K562 (cell line): ENCODE data around the gene SPEG. TPM values are rescaled to one million over a fixed set of nuclear protein-coding genes. Genes with fewer than 3 reads are reported as not detected.

Source experiments
- AFF1 ChIP-seq, 2 experiments: fragments of 450-650 bp; IDR thresholded peaks; 2 replicates each; pipeline ENCODE4 v1.6.1; 2018; ENCODE audit warnings: mild to moderate bottlenecking in 2 of 2, low read depth in 1 of 2; ENCODE audit not compliant: partially characterized antibody in 2 of 2
- ARID4B ChIP-seq: sonication (generic); formaldehyde crosslinking; IDR thresholded peaks from 2 replicates; pipeline ENCODE4 v1.8.0; 2022; ENCODE audit warnings: mild to moderate bottlenecking, missing genetic modification reagents
- NELFE ChIP-seq: IDR thresholded peaks from 2 replicates; pipeline ENCODE4 v1.6.1; 2011; ENCODE audit warnings: mild to moderate bottlenecking; ENCODE audit not compliant: insufficient read depth, insufficient read length
- PBX2 ChIP-seq, 2 experiments: IDR thresholded peaks in 1 of 2; conservative IDR thresholded peaks in 1 of 2; 2 replicates each; pipeline ENCODE4 v1.6.1; 2016; ENCODE audit warnings: low read depth in 2 of 2, mild to moderate bottlenecking in 1 of 2, missing compliant biosample characterization in 1 of 2, missing genetic modification characterization in 1 of 2, moderate library complexity in 1 of 2
- POU5F1 ChIP-seq: fragments of 150-350 bp; IDR thresholded peaks from 2 replicates; pipeline ENCODE4 v1.6.1; 2014; ENCODE audit warnings: borderline replicate concordance, low read length, low read depth, mild to moderate bottlenecking; ENCODE audit not compliant: partially characterized antibody
- RHOXF2B ChIP-seq: fragments of 250-450 bp; sonication (Bioruptor Pico); conservative IDR thresholded peaks from 2 replicates; pipeline ENCODE4 v1.5.1; 2021
- THRAP3 ChIP-seq: fragments of 450-650 bp; IDR thresholded peaks from 2 replicates; pipeline ENCODE4 v1.6.1; 2016; ENCODE audit warnings: mild to moderate bottlenecking, inconsistent platforms, borderline replicate concordance
- TRIM28 ChIP-seq: fragments of 450-650 bp; IDR thresholded peaks from 2 replicates; pipeline ENCODE4 v1.6.1; 2017
- ZNF12 ChIP-seq: sonication (generic); formaldehyde crosslinking; IDR thresholded peaks from 2 replicates; pipeline ENCODE4 v1.4.0; 2020; ENCODE audit warnings: mild to moderate bottlenecking, missing genetic modification reagents
- ZNF134 ChIP-seq: fragments of 250-450 bp; sonication (Bioruptor Pico); conservative IDR thresholded peaks from 2 replicates; pipeline ENCODE4 v1.4.0; 2020
- ZNF143 ChIP-seq: sonication (generic); formaldehyde crosslinking; IDR thresholded peaks from 2 replicates; pipeline ENCODE4 v1.9.0; 2022; ENCODE audit warnings: mild to moderate bottlenecking, missing genetic modification reagents
- ZNF395 ChIP-seq: fragments of 200-800 bp; sonication (Bioruptor generic); IDR thresholded peaks from 2 replicates; pipeline ENCODE4 v1.6.1; 2017; ENCODE audit warnings: missing genetic modification characterization, missing compliant biosample characterization
- ZSCAN29 ChIP-seq: fragments of 450-650 bp; IDR thresholded peaks from 2 replicates; pipeline ENCODE4 v1.6.1; 2017
- polyA plus RNA-seq, 8 experiments: library from polyadenylated mRNA; depleted of rRNA in 4 of 8; stranded (reverse) in 5 of 8; unstranded in 3 of 8; fragments of >200 nt; fragmentation: Nextera tagmentation in 2 of 8; fragmentation: Illumina TruSeq in 1 of 8; extraction: Ambion mirVana in 2 of 8; extraction: Trizol in 1 of 8; gene quantifications; 2 replicates each; pipeline versions ENCODE4 v1.2.1 to v1.2.3, GENCODE V29; 2011 to 2014; ENCODE audit warnings: inconsistent platforms in 1 of 8, missing spikeins in 1 of 8
- total RNA-seq, 7 experiments: library from RNA; depleted of rRNA in 6 of 7; stranded (reverse); fragments of >200 nt in 6 of 7; fragmentation: Illumina TruSeq in 2 of 7; extraction: Trizol in 2 of 7; gene quantifications; 2 replicates each; pipeline versions ENCODE4 v1.2.1 to v1.2.3, GENCODE V29; 2011 to 2021; ENCODE audit warnings: low replicate concordance in 1 of 7

The SPEG gene
- total and polyA plus RNA-seq, 9 of the 15 experiments (the other 6 are each of a cell fraction or from before 2014, with no cell fraction given): 0.49 to 8.7 (median 3.0) TPM

GRCh38 chr2:219509780-219510511 is 75.3 kb downstream of the SPEG start (continued):
- TF ChIP-seq ARID4B (CRISPR knock-in tag) (peak; percentile 86), ZNF395 (CRISPR knock-in tag) (peak; percentile 68; the same call in 1 of the 2 replicates), THRAP3 (no peak), NELFE (no peak), AFF1 (IDR thresholded peaks at IDR 0.05; ENCODE audit: low read depth in 1 of 2, partially characterized antibody in 2 of 2) (peak in 1 of 2 experiments; percentile 61), RHOXF2B (CRISPR knock-in tag) (no peak), ZNF143 (no peak), ZNF134 (CRISPR knock-in tag) (no peak), POU5F1 (no peak), ZNF12 (CRISPR knock-in tag) (no peak), TRIM28 (no peak; the same call in 1 of the 2 replicates), ZSCAN29 (0 out of 2 replicates have a peak, but pooled peaks have one; percentile 33), PBX2 (CRISPR knock-in tag; IDR thresholded peaks at IDR 0.05; ENCODE audit: low read depth) (no peak), PBX2 (tag; conservative IDR thresholded peaks at IDR 0.05; ENCODE audit: low read depth) (peak; percentile 55)
